Loucy (cell line): ENCODE data around the gene PARD3B.

Source experiments
- H2AFZ ChIP-seq: fragments of 200-600 bp; sonication (generic); 2 replicates; pipeline ENCODE4 v1.6.0; 2016; ENCODE audit warnings: antibody characterized with exemption, mild to moderate bottlenecking, low read length, moderate library complexity
- H3F3A ChIP-seq: fragments of 200-600 bp; 2 replicates; pipeline ENCODE4 v1.6.0; 2016; ENCODE audit warnings: antibody characterized with exemption, low read depth, mild to moderate bottlenecking
- H3K27me3 ChIP-seq: fragments of 200-600 bp; sonication (generic); 2 replicates; pipeline ENCODE4 v1.6.1; 2014; ENCODE audit warnings: low read length, mild to moderate bottlenecking; ENCODE audit not compliant: insufficient read depth, poor library complexity, severe bottlenecking
- H3K36me3 ChIP-seq: fragments of 200-600 bp; sonication (generic); 2 replicates; pipeline ENCODE4 v1.6.1; 2016; ENCODE audit warnings: low read length; ENCODE audit not compliant: insufficient read depth
- H3K4me1 ChIP-seq: fragments of 200-600 bp; sonication (generic); 2 replicates; pipeline ENCODE4 v1.5.1; 2014; ENCODE audit warnings: low read length, mild to moderate bottlenecking; ENCODE audit not compliant: insufficient read depth, poor library complexity, severe bottlenecking
- H3K4me2 ChIP-seq: fragments of 200-600 bp; sonication (generic); 2 replicates; pipeline ENCODE4 v1.6.0; 2014; ENCODE audit warnings: antibody characterized with exemption, low read length, low read depth, mild to moderate bottlenecking; ENCODE audit not compliant: poor library complexity, severe bottlenecking
- H3K4me3 ChIP-seq: fragments of 200-600 bp; sonication (generic); 2 replicates; pipeline ENCODE4 v1.5.1; 2014; ENCODE audit warnings: low read length, mild to moderate bottlenecking, mixed read lengths; ENCODE audit not compliant: poor library complexity, severe bottlenecking
- H3K79me2 ChIP-seq: fragments of 200-600 bp; sonication (generic); 2 replicates; pipeline ENCODE4 v1.6.1; 2014; ENCODE audit warnings: low read length; ENCODE audit not compliant: insufficient read depth
- H3K9ac ChIP-seq: fragments of 200-600 bp; sonication (generic); 2 replicates; pipeline ENCODE4 v1.6.0; 2014; ENCODE audit warnings: mild to moderate bottlenecking, low read depth, low read length, moderate library complexity; ENCODE audit not compliant: poor library complexity, severe bottlenecking
- H3K9me2 ChIP-seq: fragments of 200-600 bp; sonication (generic); replicated peaks from 2 replicates; pipeline ENCODE4 v1.6.1; 2016; ENCODE audit warnings: low read depth, low read length, mixed read lengths
- H3K9me3 ChIP-seq: fragments of 200-600 bp; sonication (generic); 2 replicates; pipeline ENCODE4 v1.6.1; 2014; ENCODE audit warnings: mild to moderate bottlenecking, antibody characterized with exemption, low read length, low read depth; ENCODE audit not compliant: insufficient read depth
- H4K20me1 ChIP-seq: fragments of 200-600 bp; sonication (generic); 2 replicates; pipeline ENCODE4 v1.6.0; 2014; ENCODE audit warnings: antibody characterized with exemption, low read length, mild to moderate bottlenecking; ENCODE audit not compliant: insufficient read depth, poor library complexity, severe bottlenecking
- EZH2phosphoT487 ChIP-seq: fragments of 200-600 bp; IDR thresholded peaks from 2 replicates; pipeline ENCODE4 v1.6.1; 2018; ENCODE audit warnings: antibody characterized with exemption, mild to moderate bottlenecking, moderate library complexity, borderline replicate concordance
- TF ChIP-seq, protein P1 (sequence below): fragments of 200-600 bp; sonication (generic); conservative IDR thresholded peaks from 2 replicates; pipeline ENCODE4 v1.5.1; 2014; ENCODE audit warnings: mild to moderate bottlenecking, antibody characterized with exemption, low read length

The PARD3B gene

DNA sequence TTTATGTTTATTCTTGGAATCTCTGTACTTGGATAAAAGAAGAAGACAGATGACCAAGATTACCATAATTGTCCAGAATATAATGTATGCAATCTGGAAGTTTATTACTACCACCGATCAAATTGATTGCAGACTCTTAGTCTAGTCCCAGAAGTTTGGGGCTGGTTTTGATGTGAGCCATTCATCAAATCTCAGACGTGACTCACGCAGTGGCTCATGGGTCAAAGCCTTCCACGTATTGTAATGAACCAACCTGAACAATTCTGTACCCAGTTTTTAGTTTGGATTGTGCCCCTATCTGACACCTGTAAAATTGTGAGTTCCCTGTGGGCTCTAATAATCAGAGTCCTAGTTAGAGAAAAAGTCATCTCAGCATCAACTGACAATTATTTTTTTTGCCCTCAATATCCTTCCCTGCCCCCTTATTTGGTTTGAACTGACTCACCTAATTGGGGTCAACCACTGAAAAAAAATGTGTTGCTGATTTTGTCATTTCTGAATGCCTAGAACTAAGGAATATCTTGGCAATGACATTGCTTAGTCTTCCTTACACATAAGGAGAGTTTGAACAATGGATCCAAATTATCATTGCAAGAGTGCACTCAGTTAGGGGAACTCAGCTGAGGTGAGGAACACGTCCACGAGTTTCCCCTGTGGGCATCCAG lies 917.5 kb downstream of the PARD3B start:
- H3K4me1 ChIP-seq = no peaks in the 10 kb centered on the region
- no peak overlapping the region for H2AFZ ChIP-seq
- no peak overlapping the region for H3K4me2 ChIP-seq
- no peaks in the 10 kb centered on the region for H3K27me3 ChIP-seq
- H3K79me2 ChIP-seq = no peaks in the 10 kb centered on the region
- H3K9me2 ChIP-seq = no peaks in the 10 kb centered on the region
- no peak overlapping the region for H3K9ac ChIP-seq
- TF ChIP-seq EZH2phosphoT487 = no peak
- TF ChIP-seq, protein P1, sequence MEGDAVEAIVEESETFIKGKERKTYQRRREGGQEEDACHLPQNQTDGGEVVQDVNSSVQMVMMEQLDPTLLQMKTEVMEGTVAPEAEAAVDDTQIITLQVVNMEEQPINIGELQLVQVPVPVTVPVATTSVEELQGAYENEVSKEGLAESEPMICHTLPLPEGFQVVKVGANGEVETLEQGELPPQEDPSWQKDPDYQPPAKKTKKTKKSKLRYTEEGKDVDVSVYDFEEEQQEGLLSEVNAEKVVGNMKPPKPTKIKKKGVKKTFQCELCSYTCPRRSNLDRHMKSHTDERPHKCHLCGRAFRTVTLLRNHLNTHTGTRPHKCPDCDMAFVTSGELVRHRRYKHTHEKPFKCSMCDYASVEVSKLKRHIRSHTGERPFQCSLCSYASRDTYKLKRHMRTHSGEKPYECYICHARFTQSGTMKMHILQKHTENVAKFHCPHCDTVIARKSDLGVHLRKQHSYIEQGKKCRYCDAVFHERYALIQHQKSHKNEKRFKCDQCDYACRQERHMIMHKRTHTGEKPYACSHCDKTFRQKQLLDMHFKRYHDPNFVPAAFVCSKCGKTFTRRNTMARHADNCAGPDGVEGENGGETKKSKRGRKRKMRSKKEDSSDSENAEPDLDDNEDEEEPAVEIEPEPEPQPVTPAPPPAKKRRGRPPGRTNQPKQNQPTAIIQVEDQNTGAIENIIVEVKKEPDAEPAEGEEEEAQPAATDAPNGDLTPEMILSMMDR = no peak
- no peaks in the 10 kb centered on the region for H4K20me1 ChIP-seq
- no peak overlapping the region for H3K4me3 ChIP-seq
- no peaks in the 10 kb centered on the region for H3K9me3 ChIP-seq
- no peaks in the 10 kb centered on the region for H3K36me3 ChIP-seq
- no peaks in the 10 kb centered on the region for H3F3A ChIP-seq

DNA sequence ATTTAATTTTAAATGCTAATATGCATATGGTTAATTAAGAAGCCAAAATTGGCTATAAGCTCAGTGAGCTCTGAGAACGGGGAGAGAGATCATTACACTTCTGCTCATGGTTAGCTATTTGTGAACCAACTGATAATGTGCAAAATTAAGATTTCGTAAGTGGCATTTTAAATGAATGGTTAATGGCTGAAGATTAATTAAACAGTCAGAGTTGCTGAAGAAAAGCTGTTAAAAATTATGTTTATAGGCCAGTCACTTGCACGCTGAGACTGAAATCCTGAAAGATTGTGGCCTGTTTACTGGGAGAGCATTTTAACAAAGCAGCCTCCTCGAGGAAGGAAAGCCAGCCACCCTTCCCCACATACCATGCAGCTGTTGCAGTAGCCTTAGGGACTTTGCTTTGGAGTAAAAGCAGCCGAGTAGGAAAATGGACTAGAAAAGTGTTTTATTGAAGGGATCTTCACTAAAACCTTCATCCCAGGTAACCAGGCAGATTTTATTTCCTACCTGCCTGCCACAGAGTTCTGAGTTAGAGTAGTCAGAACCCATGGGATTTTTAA lies 918.3 kb downstream of the PARD3B start:
- H3K27me3 ChIP-seq = no peaks in the 10 kb centered on the region
- H3K9me3 ChIP-seq = no peaks in the 10 kb centered on the region
- no peaks in the 10 kb centered on the region for H3F3A ChIP-seq
- H3K4me1 ChIP-seq = no peaks in the 10 kb centered on the region
- no peak overlapping the region for H3K9ac ChIP-seq
- no peaks in the 10 kb centered on the region for H3K9me2 ChIP-seq
- H3K4me2 ChIP-seq = no peak overlapping the region
- TF ChIP-seq, protein P1 = no peak
- TF ChIP-seq EZH2phosphoT487 = no peak
- H3K79me2 ChIP-seq = no peaks in the 10 kb centered on the region
- H3K36me3 ChIP-seq = no peaks in the 10 kb centered on the region
- no peaks in the 10 kb centered on the region for H4K20me1 ChIP-seq
- no peak overlapping the region for H2AFZ ChIP-seq
- H3K4me3 ChIP-seq = no peak overlapping the region

DNA sequence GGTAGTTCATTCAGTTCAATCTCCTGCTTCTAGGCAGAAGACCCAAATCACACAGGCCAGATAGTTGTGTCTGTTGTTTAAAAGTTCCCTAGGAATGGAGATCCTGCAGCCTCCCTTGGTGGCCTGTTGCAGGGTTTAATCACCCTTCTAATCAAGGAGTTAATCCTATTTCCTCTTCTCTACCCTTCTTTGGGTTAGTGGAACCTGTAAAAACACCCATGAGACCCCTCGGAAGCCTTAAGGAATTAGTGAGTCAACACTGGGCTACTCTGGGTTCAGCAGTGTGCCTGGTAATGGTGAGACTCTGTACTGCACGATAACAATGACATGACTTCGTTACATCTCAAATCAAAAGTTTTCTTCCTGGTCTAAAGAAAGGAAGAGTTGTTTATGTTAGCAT lies 919.4 kb downstream of the PARD3B start:
- no peak overlapping the region for H3K4me3 ChIP-seq
- no peak for TF ChIP-seq EZH2phosphoT487
- TF ChIP-seq, protein P1 = no peak
- H3K79me2 ChIP-seq = no peaks in the 10 kb centered on the region
- no peaks in the 10 kb centered on the region for H3K27me3 ChIP-seq
- no peaks in the 10 kb centered on the region for H3K9me2 ChIP-seq
- no peaks in the 10 kb centered on the region for H3K4me1 ChIP-seq
- no peaks in the 10 kb centered on the region for H3K36me3 ChIP-seq
- H3K9ac ChIP-seq = no peak overlapping the region
- no peaks in the 10 kb centered on the region for H4K20me1 ChIP-seq
- H3K4me2 ChIP-seq = no peak overlapping the region
- no peak overlapping the region for H2AFZ ChIP-seq
- H3K9me3 ChIP-seq = no peaks in the 10 kb centered on the region
- no peaks in the 10 kb centered on the region for H3F3A ChIP-seq
